Astrocyte (in vitro differentiated cells and primary cell): Measurements from ENCODE around the gene TK2.

Experiments used
- CTCF ChIP-seq: IDR thresholded peaks from 2 replicates; pipeline ENCODE4 v1.5.1; 2011; ENCODE audit warnings: low read depth, mild to moderate bottlenecking, inconsistent platforms, low read length, moderate library complexity; ENCODE audit not compliant: insufficient read depth
- EZH2 ChIP-seq: IDR thresholded peaks from 2 replicates; pipeline ENCODE4 v1.6.1; 2012; ENCODE audit warnings: mild to moderate bottlenecking, low read length, inconsistent platforms; ENCODE audit not compliant: insufficient read depth

GRCh38 chr16:66474750-66475199 is 75.1 kb downstream of the TK2 start:
- TF ChIP-seq CTCF (no peak), EZH2 (no peak)
